ENCODE measurements around the gene HOMER2.

HOMER2 gene

DNA sequence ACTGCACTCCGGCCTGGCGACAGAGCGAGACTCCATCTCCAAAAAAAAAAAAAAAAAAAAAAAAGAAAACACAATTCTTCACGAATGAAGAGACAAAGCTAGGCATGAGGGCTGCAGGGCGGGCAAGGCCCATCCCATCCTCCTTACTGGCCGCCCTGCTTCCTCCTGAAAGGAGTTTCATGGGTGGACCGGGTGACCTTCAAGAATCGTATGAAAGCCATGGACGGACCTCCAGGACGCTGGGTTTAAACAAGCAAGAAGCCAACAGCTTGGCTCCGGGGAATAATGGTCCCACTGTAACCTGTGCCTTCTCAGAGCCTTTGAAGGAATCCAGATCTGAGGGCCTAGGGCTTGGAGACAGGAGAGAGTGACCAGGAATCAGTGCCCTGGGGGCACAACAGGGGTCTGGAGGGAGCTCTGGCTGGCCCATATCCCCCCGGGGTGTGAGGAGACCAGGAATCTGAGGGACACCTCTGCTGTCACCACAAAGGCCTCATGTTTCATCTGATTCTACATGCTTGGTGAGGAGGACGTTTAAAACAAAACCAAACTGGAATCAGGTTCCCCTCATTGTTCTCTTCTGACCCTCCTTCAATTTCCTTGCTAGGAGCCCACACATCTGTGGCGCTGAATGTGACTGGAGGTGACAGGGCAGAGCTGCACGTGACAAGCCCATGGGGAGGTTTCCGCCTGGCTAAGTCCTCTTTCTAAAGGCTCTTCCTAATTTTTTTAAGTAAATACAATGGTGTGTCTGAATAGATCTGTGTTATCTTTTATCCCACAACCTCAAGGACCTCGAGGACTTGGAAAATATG lies 97.0 kb downstream of the HOMER2 start:
- no peak for DNase-seq

- DNase-seq, result no peak
Observed at GRCh38 chr15:82854554-82854953, 98.0 kb downstream of the HOMER2 start.

DNA sequence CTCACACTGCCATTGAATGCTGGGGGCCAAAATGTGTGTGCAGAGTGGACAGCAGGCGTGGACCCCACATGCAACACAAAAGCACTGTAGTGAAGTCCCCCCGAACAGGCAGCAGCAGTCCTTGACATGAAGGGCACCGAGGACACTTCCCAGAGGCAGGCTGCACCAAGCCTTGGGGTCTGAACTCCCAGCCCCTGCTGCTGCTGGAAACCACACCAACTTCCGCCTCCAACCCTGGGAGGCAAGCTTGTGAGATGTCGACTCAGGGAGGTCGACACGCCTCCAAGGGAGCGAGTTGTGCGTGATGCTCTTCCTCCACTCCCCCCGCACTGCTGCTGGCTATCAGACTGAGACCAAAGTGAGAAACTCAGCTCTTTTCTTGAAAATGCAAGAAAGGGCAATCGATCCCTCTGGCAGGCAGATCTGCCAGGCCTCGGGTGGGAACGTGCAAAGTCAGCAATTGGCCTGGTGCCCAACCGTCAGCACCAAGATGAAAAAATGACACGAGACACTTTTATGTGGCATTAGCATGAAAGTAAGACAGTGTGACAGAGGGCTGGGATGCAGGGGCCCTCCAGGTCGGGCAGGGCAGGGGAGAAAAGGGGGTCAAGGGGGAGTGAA lies 99.5 kb downstream of the HOMER2 start:
- no peak for DNase-seq

DNA sequence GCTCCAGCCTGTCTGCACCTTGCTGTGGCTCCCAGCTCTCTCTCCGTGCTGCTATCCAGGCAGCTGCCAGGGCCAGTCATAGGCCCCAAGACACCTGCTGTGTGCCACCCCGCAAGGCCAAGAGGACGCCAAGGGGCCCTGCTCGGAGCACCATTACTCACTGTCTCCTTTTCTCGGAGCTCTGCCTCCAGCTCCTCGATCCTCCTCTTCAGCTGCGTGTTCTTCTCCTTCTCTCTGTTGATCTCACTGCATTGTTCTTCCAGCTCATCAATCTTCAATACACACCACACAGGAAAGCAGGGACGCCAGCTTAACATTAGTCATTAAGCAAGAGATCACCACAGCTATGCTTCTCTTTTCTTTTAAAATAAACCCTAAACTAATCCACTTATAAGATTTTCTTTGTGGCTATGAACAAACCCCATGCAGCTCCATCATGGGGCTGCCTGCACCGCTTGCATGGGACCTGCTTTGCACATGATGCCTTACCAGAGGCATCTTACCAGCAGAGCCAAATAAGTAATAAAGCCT lies 100.5 kb downstream of the HOMER2 start:
- DNase-seq, result no peak

- DNase-seq, result no peak
Observed at GRCh38 chr15:82851306-82851850, 101.1 kb downstream of the HOMER2 start.

DNA sequence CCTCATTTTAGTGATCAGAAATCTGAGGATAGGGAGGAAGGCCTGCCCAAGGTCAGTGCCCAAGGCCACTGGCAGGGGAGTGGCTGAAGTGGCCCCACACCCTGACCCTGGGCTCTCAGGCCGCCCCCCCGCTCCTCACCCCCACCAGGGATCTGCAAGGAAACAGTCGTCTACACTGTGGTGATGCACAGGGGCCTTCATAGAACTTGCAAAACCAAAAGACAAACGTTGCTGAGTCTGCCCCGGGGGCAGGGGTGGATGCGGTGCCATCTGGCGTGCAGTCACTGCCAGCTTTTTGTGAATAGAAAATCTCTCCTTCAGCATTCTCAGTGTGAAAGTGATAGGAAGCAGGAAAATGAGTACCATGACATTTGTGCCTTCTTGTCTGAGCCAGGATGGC lies 101.8 kb downstream of the HOMER2 start:
- DNase-seq, result no peak

GRCh38 chr15:82849556-82850512 lies 102.7 kb downstream of the HOMER2 start:
- peak; percentile 72 for DNase-seq

- no peak for DNase-seq
Observed at GRCh38 chr15:82848241-82848993, 104.1 kb downstream of the HOMER2 start.

GRCh38 chr15:82847703-82848102 lies 104.8 kb downstream of the HOMER2 start:
- peak; percentile 24 for DNase-seq

- no peak for DNase-seq
Observed at GRCh38 chr15:82846621-82847020, 105.9 kb downstream of the HOMER2 start.

DNA sequence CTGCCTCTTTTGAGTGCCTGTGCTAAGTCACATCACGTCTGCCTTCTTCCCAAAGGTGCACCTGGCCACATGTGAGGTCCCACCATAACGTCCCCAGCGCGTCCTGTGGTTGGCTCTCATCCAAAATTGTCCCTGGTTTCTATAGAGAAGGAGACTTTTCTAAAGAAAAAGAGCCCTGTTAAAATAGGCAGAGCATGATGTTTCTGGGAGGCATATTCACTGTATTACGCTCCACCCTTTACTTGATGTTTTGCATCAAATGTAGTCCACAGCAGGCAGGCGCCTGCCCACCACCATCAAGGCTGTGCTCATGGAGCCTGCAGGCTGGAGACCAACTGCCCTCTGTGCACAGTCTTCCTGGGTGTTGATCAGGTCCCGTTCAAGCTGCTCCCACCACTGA lies 106.8 kb downstream of the HOMER2 start:
- no peak for DNase-seq

- no peak for DNase-seq
Observed at GRCh38 chr15:82843566-82843965, 109.0 kb downstream of the HOMER2 start.

DNA sequence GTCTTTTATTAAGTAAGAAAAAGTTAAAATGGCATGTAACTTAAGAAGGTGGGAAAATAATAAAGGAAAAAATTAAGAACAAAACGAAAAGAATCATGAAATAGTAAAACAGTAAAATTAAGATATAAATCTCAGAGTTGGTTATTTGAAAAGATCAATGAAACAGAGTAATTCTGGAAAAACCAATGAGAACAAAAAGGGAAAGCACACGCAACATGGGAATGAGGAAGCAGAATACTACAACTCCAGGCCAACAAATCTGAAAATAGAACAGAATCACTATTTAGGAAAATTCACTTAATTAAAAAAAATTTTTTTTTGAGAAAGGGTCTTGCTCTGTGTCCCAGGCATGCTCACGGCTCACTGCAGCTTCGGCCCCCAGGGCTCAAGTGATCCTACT lies 112.4 kb downstream of the HOMER2 start:
- no peak for DNase-seq

- DNase-seq, result no peak
Observed at GRCh38 chr15:82839136-82839535, 113.4 kb downstream of the HOMER2 start.

DNA sequence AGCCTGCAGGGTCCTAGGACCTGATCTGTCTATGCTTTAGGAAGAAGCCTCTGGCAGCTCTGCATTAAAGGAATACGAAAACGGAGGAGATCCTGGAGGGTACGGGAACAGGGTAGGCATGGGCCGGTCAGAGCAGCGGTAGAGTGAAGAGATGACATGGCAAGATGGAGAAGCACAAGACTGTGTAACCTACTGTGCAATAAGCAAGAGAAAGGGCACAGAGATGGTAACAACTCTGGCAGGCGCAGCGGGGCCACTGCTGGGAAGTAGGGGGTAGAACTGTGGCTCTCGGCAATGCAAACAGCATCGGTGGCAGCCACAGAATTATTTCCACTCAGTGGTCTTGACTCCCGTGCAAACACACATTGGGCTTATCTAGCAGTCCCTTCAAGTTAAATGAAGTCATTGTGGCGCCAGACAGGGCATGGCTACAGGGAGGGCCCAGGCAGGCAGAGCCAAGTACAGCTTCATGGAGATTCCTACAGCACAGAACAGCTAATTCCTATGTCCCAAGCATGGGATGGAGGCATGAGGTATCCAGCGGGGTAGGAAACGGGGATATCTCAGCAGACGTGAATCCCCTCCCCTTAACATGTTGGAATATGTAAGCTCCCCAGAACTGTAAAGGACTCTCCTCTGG lies 114.3 kb downstream of the HOMER2 start:
- no peak for DNase-seq

- DNase-seq, result no peak
Observed at GRCh38 chr15:82835391-82835917, 117.1 kb downstream of the HOMER2 start.

- DNase-seq, result no peak
Observed at GRCh38 chr15:82833362-82833682, 119.2 kb downstream of the HOMER2 start.

DNA sequence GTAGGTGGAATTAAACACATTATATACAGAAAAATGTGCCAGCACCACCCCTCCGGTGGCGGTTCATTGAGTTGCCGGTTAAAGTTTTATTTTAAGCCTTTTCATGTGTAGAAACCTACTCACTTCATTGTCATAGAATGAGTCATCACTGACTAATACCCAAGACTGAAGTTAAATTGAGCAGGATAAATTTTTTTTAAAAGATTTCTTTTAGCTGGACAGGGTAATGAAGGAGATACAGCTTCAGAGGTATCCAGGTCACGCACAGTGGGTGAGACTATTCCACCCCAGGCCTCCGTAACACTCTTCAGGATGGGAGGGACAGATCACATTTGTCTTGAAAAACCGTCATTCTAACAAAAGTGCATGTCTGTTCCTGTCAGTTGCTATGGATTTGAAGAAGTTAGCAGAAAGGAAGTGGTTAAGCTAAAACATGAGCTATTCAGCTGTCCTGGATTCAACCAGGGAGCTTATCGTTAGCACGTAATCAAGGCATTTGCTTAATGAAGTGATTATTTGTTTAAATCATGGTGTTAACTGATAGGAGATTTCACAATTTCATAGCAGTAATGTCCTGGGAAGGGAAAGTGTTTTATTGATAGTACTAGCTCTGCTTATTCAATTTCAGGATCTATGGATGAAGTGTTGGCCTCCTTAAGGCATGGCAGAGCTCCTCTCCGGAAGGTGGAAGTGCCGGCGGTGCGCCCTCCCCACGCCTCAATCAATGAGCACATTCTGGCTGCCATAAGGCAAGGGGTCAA lies 119.7 kb downstream of the HOMER2 start:
- DNase-seq, result peak; percentile 87

DNA sequence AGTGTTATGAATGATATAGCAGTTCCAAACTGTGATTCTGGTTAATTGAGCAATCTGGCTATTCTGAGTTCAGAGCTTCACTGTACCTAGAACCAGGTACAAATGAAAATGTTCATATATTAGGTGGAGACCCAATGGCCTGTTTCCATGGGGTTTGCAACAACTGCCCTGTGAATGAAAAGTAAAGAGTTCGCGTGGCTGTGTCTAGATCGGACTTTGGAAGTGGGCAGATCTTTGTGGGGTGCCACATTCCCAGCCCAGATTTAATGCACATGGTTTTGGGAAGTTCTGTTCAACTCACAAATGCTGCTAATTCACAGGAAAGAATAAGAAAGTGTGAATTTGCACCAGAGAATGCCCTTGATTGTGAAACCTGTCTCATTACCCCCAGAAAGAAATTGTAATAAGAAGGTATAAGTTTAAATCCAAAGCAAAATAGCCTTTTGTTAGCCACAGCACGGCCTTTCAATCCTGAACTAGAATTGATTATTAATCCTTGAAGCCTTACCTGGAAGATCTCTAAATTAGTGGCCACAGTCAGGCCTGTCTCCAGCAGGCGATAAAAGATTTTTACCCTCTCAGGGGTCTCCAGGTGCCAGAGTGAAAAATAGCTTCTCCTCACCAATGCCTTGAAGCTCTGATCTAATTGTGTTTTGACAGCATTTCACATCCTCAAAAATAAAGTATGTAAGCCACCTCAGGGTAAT lies 120.5 kb downstream of the HOMER2 start:
- DNase-seq, result no peak
